ENCODE measurements around the gene SCGB2A2.

The SCGB2A2 gene

GRCh38 chr11:62269654-62270278 is at the start of gene SCGB2A2:
Gene SCGB2A2 (plus strand): TSS chr11:62270158. CDS start chr11:62270217, 59 bp downstream.
- no peak for DNase-seq (ENCODE audit: low read depth in 2 of 2)

- DNase-seq (ENCODE audit: low read depth in 2 of 2): no peak
Measured at GRCh38 chr11:62221498-62221897, 48.5 kb upstream of the SCGB2A2 start.

DNA sequence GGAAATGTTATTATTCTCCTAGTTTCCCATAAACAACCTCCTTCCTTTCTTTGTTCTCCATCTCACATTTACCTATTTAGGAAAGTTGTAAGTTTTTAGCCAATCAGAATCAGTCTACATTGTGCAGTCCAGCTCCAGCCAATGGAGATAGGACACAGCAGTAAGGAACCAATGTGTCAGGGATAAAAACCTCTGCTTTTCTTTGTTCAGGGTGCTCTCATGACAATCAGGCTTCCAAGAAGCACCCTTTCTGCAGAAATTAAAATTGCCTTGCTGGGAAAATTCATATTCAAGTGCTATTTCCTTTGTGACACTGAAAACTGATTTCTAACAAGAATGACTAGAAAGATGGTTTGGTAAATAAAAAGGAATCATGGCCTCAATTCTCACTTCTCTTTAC is 46.9 kb upstream of the SCGB2A2 start:
- DNase-seq (ENCODE audit: low read depth in 2 of 2): no peak

DNA sequence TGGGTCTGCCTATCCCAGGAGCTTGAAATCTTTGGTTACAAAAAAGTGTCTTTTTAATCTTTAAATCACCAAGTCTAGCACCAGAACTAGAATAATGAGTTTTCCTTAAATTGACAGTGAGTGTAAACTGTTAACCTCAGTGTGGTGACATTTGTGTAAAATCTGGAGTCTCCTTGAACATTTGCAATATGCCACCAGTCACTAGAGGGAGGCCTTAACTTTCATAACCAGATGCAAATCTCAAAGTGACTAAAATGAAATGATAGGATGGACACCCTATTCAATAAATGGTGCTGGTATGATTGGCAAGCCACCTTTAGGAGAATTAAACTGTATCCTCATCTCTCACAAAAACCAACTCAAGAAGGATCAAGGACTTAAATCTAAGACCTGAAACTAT is 36.2 kb upstream of the SCGB2A2 start:
- no peak for DNase-seq (ENCODE audit: low read depth in 2 of 2)

GRCh38 chr11:62236187-62236586 is 33.8 kb upstream of the SCGB2A2 start:
- no peak for DNase-seq (ENCODE audit: low read depth in 2 of 2)

GRCh38 chr11:62237499-62237898 is 32.5 kb upstream of the SCGB2A2 start:
- DNase-seq (ENCODE audit: low read depth in 2 of 2): no peak

- DNase-seq (ENCODE audit: low read depth in 2 of 2): no peak
Measured at GRCh38 chr11:62238151-62238550, 31.8 kb upstream of the SCGB2A2 start.

DNA sequence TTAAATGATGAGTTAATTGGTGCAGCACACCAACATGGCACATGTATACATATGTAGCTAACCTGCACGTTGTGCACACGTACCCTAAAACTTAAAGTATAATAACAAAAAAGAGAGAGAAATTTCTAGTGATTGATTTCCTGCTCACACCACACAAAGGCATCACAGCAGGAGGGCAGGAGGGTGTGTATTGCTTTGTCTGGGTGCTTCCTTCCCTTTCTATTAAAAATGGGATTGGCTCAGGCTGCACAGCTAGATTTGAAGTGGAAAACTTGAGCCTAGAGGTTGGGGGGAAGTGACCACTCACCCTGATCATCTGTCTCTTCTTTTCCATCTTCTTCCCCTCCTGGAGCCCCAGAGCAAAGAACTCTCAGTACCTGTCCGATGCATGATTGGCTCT is 28.9 kb upstream of the SCGB2A2 start:
- no peak for DNase-seq (ENCODE audit: low read depth in 2 of 2)

DNA sequence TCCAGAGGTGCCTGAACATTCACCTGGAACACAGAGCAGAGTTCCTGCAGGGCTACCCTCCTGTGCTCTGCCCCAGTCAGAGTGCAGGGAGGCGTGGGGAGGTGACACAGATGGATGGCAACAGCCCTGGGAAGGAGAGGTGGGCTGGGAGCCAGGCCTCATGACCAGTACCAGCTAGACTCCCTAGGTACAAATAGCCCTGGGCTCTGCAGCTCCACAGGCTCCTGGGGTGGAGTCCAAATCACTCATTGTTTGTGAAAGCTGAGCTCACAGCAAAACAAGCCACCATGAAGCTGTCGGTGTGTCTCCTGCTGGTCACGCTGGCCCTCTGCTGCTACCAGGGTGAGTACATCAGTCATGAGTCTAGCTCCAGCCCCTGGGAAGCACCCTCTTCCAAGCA is 27.9 kb upstream of the SCGB2A2 start, which contains the start of gene SCGB1D2:
SCGB1D2 (plus strand) TSS at position 219 of the 400 bp plus-strand sequence; CDS start at position 288, 69 bp downstream.
- DNase-seq (ENCODE audit: low read depth in 2 of 2): no peak

DNA sequence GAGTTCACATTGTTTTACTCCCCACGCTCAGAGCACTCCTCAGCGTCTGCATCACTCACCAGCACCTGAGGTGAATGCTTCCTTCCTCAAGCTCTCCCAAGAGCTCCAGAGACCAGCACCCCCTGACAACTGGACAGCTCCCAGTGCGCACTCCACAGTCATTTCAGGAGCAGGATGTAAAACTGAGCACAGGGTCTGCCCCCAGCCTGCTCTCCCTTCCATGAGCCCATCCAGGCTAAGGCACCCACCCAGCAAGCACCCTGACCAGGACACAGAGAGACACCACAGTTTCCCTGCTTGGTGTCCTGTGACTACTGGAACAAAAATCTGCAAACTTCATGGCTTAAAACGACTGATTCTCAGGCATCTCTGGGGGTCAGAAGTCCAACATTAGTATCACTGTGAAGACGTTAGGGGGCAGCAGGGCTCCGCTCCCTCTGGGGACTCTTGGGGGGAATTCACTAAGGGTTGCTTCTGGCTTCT is 24.6 kb upstream of the SCGB2A2 start:
- DNase-seq (ENCODE audit: low read depth in 2 of 2): no peak

DNA sequence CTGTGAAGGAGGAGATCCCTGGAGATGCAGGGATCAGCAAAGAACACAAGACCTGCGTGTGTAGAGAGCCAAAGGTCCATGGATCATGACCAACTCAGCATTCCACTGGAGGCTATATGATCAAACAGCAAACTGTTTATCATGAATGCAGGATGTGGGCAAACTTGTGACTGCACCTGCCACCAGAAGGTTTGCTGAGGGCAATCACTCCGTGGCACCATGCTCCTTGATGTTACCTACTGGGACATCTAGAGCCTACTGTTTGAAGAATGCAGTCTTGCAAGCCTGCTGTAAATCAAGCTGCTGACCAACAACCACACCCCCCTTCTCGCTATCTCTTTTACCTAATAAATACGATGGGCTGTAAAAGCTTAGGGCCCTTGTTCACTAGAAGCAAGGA is 18.3 kb upstream of the SCGB2A2 start:
- DNase-seq (ENCODE audit: low read depth in 2 of 2): no peak

- DNase-seq (ENCODE audit: low read depth in 2 of 2): no peak
Measured at GRCh38 chr11:62253999-62254542, 15.9 kb upstream of the SCGB2A2 start.

GRCh38 chr11:62256281-62256680 is 13.7 kb upstream of the SCGB2A2 start:
- no peak for DNase-seq (ENCODE audit: low read depth in 2 of 2)

DNA sequence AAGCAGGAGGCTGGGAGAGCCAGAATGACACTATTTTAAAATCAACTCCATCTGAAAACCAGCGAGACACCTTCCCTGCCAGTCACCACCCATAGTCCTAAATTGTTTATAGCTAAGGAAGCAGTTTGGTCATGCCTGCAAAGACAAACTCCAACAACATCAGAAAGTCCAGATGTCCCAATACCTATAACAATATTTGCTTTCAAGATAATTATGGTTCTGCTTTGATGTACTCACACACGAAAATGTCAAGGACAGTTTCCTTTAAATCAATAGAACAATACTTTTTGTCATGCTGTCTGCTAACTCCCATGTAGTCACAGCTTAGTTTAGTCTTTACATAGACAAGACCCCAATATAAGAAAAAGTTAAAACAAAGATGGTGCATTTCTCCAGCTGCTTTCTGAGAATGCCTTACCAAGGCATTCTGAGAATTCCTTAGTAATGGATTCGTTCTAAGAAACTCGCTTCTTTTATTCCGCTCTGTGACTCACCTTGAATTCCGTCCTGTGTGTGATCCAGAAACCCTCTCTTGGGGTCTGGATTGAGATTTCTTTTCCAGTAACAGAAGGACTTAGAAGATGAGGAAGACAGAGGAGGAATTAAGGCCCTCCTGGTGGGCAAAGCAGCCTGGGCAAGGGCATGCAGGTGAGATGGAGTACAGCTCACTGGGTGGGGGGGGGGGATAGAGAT is 9.6 kb upstream of the SCGB2A2 start:
- no peak for DNase-seq (ENCODE audit: low read depth in 2 of 2)

- no peak for DNase-seq (ENCODE audit: low read depth in 2 of 2)
Measured at GRCh38 chr11:62264004-62264403, 6.0 kb upstream of the SCGB2A2 start.

GRCh38 chr11:62266558-62266957 is 3.4 kb upstream of the SCGB2A2 start:
- DNase-seq (ENCODE audit: low read depth in 2 of 2): no peak

DNA sequence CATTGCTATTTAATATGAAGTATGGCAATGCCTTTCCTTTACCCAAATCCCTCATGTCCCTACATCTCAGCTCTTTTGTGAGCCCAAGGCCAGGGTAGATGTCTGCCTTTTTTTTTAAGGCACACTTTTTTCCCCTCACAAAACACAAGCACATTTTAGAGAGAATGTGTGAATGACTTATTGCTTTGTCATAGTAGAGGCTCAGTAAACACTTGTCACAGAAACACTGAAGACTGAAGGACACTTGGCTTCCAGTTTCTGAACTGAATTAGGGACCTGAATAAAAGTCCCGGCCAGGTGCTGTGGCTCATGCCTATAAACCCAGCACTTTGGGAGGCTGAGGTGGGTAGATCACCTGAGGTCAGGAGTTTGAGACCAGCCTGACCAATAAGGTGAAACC is 2.9 kb upstream of the SCGB2A2 start:
- DNase-seq (ENCODE audit: low read depth in 2 of 2): no peak

DNA sequence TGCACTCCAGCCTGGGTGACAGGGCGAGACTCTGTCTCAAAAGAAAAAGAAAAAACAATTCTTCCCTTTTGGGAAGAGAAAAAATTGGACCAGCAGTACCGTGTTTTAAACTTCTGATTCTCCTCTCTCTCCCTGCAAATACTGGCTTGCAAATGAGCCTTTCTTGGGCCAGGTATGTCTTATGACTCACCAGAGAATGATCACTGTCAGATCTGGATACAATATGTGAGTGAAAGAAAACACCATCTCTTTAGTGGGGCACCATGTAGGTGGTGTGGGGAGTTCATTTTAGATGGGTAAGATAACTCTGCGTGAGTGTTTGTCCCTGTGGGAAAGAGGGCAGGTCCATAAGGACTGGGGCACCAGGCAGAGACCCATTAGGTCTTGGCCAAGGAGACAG is 2.4 kb upstream of the SCGB2A2 start:
- DNase-seq (ENCODE audit: low read depth in 2 of 2): no peak

- DNase-seq (ENCODE audit: low read depth in 2 of 2): no peak
Measured at GRCh38 chr11:62273284-62273683, 3.3 kb downstream of the SCGB2A2 start.

- DNase-seq (ENCODE audit: low read depth in 2 of 2): no peak
Measured at GRCh38 chr11:62273789-62274275, 3.9 kb downstream of the SCGB2A2 start.

GRCh38 chr11:62280452-62280851 is 10.5 kb downstream of the SCGB2A2 start:
- DNase-seq (ENCODE audit: low read depth in 2 of 2): no peak

GRCh38 chr11:62295504-62295903 is 25.5 kb downstream of the SCGB2A2 start:
- no peak for DNase-seq (ENCODE audit: low read depth in 2 of 2)

- DNase-seq (ENCODE audit: low read depth in 2 of 2): no peak
Measured at GRCh38 chr11:62298975-62299374, 29.0 kb downstream of the SCGB2A2 start, which contains the start of gene SCGB1D4. Gene SCGB1D4 (minus strand): TSS chr11:62299075. CDS start chr11:62299010, 65 bp downstream.
